Measurements from ENCODE around the gene KNOP1. TPM values are rescaled to one million over a fixed set of nuclear protein-coding genes. Genes with fewer than 3 reads are reported as not detected.

The KNOP1 gene
- total and polyA plus RNA-seq, 7 donors: 5.0 to 16.4 (median 10.4) TPM

- 89 to 91% methylated on average over 1 of the region's 1 CpG for WGBS, 2 donors
- TF ChIP-seq POLR2AphosphoS5 (IDR thresholded peaks at IDR 0.05): no peak
- TF ChIP-seq EP300 (IDR thresholded peaks at IDR 0.05): no peak
- TF ChIP-seq, protein P1, sequence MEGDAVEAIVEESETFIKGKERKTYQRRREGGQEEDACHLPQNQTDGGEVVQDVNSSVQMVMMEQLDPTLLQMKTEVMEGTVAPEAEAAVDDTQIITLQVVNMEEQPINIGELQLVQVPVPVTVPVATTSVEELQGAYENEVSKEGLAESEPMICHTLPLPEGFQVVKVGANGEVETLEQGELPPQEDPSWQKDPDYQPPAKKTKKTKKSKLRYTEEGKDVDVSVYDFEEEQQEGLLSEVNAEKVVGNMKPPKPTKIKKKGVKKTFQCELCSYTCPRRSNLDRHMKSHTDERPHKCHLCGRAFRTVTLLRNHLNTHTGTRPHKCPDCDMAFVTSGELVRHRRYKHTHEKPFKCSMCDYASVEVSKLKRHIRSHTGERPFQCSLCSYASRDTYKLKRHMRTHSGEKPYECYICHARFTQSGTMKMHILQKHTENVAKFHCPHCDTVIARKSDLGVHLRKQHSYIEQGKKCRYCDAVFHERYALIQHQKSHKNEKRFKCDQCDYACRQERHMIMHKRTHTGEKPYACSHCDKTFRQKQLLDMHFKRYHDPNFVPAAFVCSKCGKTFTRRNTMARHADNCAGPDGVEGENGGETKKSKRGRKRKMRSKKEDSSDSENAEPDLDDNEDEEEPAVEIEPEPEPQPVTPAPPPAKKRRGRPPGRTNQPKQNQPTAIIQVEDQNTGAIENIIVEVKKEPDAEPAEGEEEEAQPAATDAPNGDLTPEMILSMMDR (IDR thresholded peaks at IDR 0.05): no peak
- TF ChIP-seq POLR2A (IDR thresholded peaks at IDR 0.05): no peak
- intact Hi-C loops (cut with DNase I): no loop called here
- no peak for DNase-seq
- H3K36me3 ChIP-seq: peaks cover 0 to 57% (median 7%) of the 10 kb centered on the region in 4 donors
- no peak overlapping the region for H3K4me3 ChIP-seq
- H3K9me3 ChIP-seq: no peaks in the 10 kb centered on the region
- H3K4me1 ChIP-seq: no peaks in the 10 kb centered on the region
- no peak overlapping the region for H3K27ac ChIP-seq
- H3K27me3 ChIP-seq: no peaks in the 10 kb centered on the region
Observed at GRCh38 chr16:19660432-19660831, 57.6 kb downstream of the KNOP1 start.

DNA sequence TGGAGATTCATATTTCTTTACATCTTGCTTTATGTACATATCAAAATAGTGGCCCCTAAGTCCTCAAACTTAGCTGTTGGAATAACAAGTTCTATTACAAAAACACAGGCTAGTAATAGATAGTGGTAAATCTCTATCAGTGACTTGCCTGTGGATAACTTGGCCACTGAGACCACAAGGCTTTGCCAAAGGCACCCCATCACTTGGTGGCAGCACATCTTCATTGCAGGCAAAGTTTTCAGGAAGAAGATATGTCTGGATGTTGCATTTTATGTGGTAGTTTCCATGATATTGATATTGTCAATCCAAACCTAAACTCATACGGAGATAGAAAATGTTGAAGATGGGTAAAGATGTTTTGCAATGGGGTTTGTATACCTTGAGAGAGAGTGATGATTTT, 58.5 kb downstream of the KNOP1 start:
- no peaks in the 10 kb centered on the region for H3K4me1 ChIP-seq
- no peak overlapping the region for H3K27ac ChIP-seq
- TF ChIP-seq, protein P1 (IDR thresholded peaks at IDR 0.05): no peak
- no peak for TF ChIP-seq POLR2A (IDR thresholded peaks at IDR 0.05)
- no peak for TF ChIP-seq EP300 (IDR thresholded peaks at IDR 0.05)
- no peak for TF ChIP-seq POLR2AphosphoS5 (IDR thresholded peaks at IDR 0.05)
- WGBS, 2 donors: 93 to 96% methylated on average over 1 of the region's 1 CpG
- no peak for DNase-seq
- no peaks in the 10 kb centered on the region for H3K9me3 ChIP-seq
- H3K36me3 ChIP-seq: peaks cover 0 to 62% (median 10%) of the 10 kb centered on the region in 4 donors
- intact Hi-C loops (cut with DNase I): no loop called here
- H3K4me3 ChIP-seq: no peak overlapping the region
- H3K27me3 ChIP-seq: no peaks in the 10 kb centered on the region

DNA sequence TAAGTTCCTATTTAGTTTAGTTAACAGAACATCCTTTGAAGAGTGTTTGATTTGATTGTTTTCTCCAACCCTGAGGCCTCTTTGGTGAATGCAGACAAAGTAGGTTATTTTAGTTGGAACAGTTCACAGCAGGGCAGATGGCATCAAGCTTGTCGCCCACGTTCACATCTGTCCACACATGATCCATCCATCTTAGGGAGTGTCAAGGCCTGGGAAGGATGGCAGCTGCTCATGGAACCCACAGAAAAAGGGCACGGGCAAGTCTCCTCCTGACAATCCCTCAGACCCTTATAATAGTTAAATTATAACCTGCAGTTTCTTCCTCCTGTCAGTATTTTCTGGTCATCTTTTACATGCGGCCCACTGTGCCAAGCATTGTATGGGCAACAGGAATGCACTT, 60.2 kb downstream of the KNOP1 start:
- no peaks in the 10 kb centered on the region for H3K27me3 ChIP-seq
- intact Hi-C loops (cut with DNase I): no loop called here
- no peak overlapping the region for H3K4me3 ChIP-seq
- H3K9me3 ChIP-seq: no peaks in the 10 kb centered on the region
- H3K36me3 ChIP-seq: peaks cover 10 to 79% (median 27%) of the 10 kb centered on the region in 4 donors
- 95 to 96% methylated on average over 4 of the region's 4 CpGs for WGBS, 2 donors
- no peak for DNase-seq
- no peaks in the 10 kb centered on the region for H3K4me1 ChIP-seq
- no peak overlapping the region for H3K27ac ChIP-seq
- TF ChIP-seq POLR2AphosphoS5 (IDR thresholded peaks at IDR 0.05) (no peak), POLR2A (IDR thresholded peaks at IDR 0.05) (no peak), EP300 (IDR thresholded peaks at IDR 0.05) (no peak)
- TF ChIP-seq, protein P1 (IDR thresholded peaks at IDR 0.05): no peak

DNA sequence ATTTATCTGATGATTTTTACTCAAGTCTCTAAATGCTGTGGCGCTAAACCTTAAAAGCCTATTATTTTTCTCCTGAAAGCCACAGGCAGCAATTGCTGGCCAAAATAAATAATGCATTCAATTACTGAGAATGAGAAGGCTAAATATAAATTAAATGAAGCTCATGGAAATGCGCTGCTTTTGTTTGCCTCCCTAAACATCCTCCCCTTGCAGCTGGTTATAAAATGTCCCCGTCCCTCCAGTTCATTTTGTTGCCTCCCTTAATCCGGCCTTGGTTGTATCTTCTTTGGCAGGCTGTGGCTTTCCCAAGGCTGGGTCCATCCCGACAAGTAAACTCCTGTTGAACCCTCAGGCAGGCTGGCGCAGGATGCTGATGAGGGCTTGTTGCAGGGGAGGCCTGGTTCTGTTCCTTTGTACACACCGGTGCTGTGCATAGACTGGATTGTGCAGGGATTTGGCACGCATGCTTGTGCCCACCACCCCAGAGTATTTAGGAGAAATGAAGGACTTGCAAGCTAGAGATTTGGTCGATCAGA, 62.7 kb downstream of the KNOP1 start:
- TF ChIP-seq EP300 (IDR thresholded peaks at IDR 0.05) (no peak), POLR2AphosphoS5 (IDR thresholded peaks at IDR 0.05) (no peak)
- TF ChIP-seq, protein P1 (IDR thresholded peaks at IDR 0.05): no peak
- H3K27ac ChIP-seq: no peak overlapping the region
- WGBS, 2 donors: 94 to 95% methylated on average over 9 of the region's 9 CpGs

DNA sequence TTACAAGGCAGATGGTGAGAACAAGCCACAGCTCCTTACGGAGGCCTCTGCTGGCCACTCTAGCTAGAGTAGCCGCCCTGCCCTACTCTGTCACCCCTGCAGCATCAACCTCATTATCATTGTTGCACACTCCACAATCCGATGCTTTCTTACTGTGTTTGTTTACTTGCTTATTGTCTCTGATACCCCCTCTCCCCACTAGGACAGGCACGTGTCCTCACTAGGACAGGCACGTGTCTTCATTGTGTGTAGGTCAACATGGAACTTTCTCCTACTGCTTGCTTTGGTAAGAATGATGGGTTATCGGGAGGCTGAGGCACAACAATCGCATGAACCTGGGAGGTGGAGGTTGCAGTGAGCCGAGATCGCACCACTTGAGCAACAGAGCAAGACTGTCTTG, 63.9 kb downstream of the KNOP1 start:
- no peak for DNase-seq
- intact Hi-C loops (cut with DNase I): no loop called here
- no peak overlapping the region for H3K27ac ChIP-seq
- H3K36me3 ChIP-seq: peaks cover 15 to 95% (median 34%) of the 10 kb centered on the region in 4 donors
- no peak for TF ChIP-seq POLR2A (IDR thresholded peaks at IDR 0.05)
- TF ChIP-seq, protein P1 (IDR thresholded peaks at IDR 0.05): no peak
- no peak for TF ChIP-seq POLR2AphosphoS5 (IDR thresholded peaks at IDR 0.05)
- no peak for TF ChIP-seq EP300 (IDR thresholded peaks at IDR 0.05)
- WGBS, 2 donors: 94 to 95% methylated on average over 9 of the region's 9 CpGs
- no peaks in the 10 kb centered on the region for H3K4me1 ChIP-seq
- no peak overlapping the region for H3K4me3 ChIP-seq
- no peaks in the 10 kb centered on the region for H3K9me3 ChIP-seq
- no peaks in the 10 kb centered on the region for H3K27me3 ChIP-seq

More for the DNA sequence above, 62.7 kb downstream of the KNOP1 start:
- Histone ChIP-seq H3K36me3 (peaks cover 15 to 85% (median 33%) of the 10 kb centered on the region in 4 donors), H3K4me1 (no peaks in the 10 kb centered on the region), H3K4me3 (no peak overlapping the region), H3K27me3 (no peaks in the 10 kb centered on the region), H3K9me3 (no peaks in the 10 kb centered on the region)
- intact Hi-C loops (cut with DNase I): no loop called here
- DNase-seq: no peak
